ENCODE data around the gene ANKRD31. TPM values are rescaled to one million over a fixed set of nuclear protein-coding genes. Genes with fewer than 3 reads are reported as not detected.

The ANKRD31 gene
- total RNA-seq, 1 experiment from 2014 or later = 0.30 TPM

- TF ChIP-seq EZH2 (IDR thresholded peaks at IDR 0.05) = no peak
- TF ChIP-seq, protein P1, sequence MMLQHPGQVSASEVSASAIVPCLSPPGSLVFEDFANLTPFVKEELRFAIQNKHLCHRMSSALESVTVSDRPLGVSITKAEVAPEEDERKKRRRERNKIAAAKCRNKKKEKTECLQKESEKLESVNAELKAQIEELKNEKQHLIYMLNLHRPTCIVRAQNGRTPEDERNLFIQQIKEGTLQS (IDR thresholded peaks at IDR 0.05) = no peak
- no peak for TF ChIP-seq FOSL1 (IDR thresholded peaks at IDR 0.05; ENCODE audit: low read depth)
- TF ChIP-seq EZH2phosphoT487 (IDR thresholded peaks at IDR 0.05; ENCODE audit: borderline replicate concordance) = no peak
- TF ChIP-seq SIN3A (IDR thresholded peaks at IDR 0.05; ENCODE audit: low read depth) = no peak
These were observed 187.0 kb downstream of the ANKRD31 start (continued) for GRCh38 chr5:75049456-75050351.

DNA sequence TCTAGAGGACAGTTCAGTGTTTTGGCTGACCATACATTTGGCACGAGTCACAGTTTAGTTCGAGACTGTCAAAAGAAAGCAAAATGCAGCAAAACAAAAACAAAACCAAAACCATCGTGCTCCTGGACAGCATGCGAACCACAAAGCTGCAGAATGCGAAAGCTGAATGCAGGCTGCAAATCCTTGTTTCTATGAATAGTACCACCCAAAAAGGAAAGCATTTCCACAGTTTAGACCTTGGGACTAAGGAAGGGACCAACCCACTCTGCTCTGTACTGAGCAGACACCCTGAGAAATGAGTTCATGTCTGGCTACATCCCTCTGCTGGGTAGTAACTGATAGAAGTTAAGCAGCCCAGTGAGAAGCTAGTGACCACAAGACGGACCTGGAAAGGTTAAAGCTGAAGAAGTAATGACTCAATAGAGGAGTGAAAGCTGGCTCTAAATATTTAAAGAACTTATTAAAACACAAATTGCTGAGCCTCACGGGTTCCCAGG is 188.2 kb downstream of the ANKRD31 start:
- no peak for DNase-seq (ENCODE audit: low read depth, low spot score)
- no peak overlapping the region for H3K4me2 ChIP-seq (ENCODE audit: low read length)
- H3K4me1 ChIP-seq (ENCODE audit: control insufficient read depth in 1 of 2, insufficient read depth in 2 of 2, low read length in 2 of 2) = peaks cover 12 to 32% of the 10 kb centered on the region in 2 experiments; a peak in 3 of 4 replicates
- no peaks in the 10 kb centered on the region for H3K36me3 ChIP-seq (ENCODE audit: control insufficient read depth in 1 of 2, insufficient read depth in 2 of 2, low read length in 2 of 2)
- H3K79me2 ChIP-seq (ENCODE audit: insufficient read depth, low read length) = no peaks in the 10 kb centered on the region
- H4K20me1 ChIP-seq (ENCODE audit: insufficient read depth) = no peaks in the 10 kb centered on the region
- TF ChIP-seq EZH2 (IDR thresholded peaks at IDR 0.05) (no peak), CBX3 (IDR thresholded peaks at IDR 0.05; ENCODE audit: low read depth) (no peak), CEBPB (IDR thresholded peaks at IDR 0.05; ENCODE audit: low read depth) (no peak), POLR2AphosphoS5 (IDR thresholded peaks at IDR 0.05; ENCODE audit: low read depth, low read length) (no peak), YY1 (IDR thresholded peaks at IDR 0.05; ENCODE audit: extremely low read depth, insufficient replicate concordance, low read depth, low read length) (no peak), SRF (IDR thresholded peaks at IDR 0.05; ENCODE audit: low read depth) (no peak), EZH2phosphoT487 (IDR thresholded peaks at IDR 0.05; ENCODE audit: borderline replicate concordance) (no peak), FOSL1 (IDR thresholded peaks at IDR 0.05; ENCODE audit: low read depth) (no peak)
- H3K27ac ChIP-seq (ENCODE audit: low read depth, low read length) = no peak overlapping the region
- no peak for ATAC-seq
- H2AFZ ChIP-seq (ENCODE audit: low read depth, low read length, poor library complexity, severe bottlenecking) = no peak overlapping the region
- RAD21 ChIA-PET (ENCODE audit: low non-redundant PET in 1 of 2, low total read pairs in 2 of 2, uncharacterized antibody in 2 of 2, unreplicated experiment in 2 of 2) = no interaction called here
- CTCF ChIA-PET = interaction anchor here (1.5 to 2.0 kb wide), 2 partner anchors 12 to 113 kb away, joined by 4 to 5 read pairs; no protein-coding TSS in a partner anchor
- H3K9ac ChIP-seq (ENCODE audit: low read length) = no peak overlapping the region
- POLR2A ChIA-PET = no interaction called here
- H3K27me3 ChIP-seq (ENCODE audit: insufficient read depth, low read length) = no peaks in the 10 kb centered on the region
- no peaks in the 10 kb centered on the region for H3K9me2 ChIP-seq (ENCODE audit: insufficient read depth)
- intact Hi-C loops (cut with micrococcal nuclease) = loop anchor here (5.0 kb wide), 1 partner anchor 289 kb away; the partner anchor contains the start of gene HMGCR
- no peaks in the 10 kb centered on the region for H3K9me3 ChIP-seq (ENCODE audit: control insufficient read depth in 1 of 2, insufficient read depth in 1 of 2, low read depth in 1 of 2, low read length in 2 of 2)
- BruUV-seq (replicated peaks) = no TSS peak
- no peak overlapping the region for H3K4me3 ChIP-seq (replicated peaks in 1 of 2; ENCODE audit: low read depth in 1 of 2, low read length in 2 of 2)

Measured in HCT116 (cell line).